ENCODE measurements around the gene MYBPH. TPM values are rescaled to one million over a fixed set of nuclear protein-coding genes. Genes with fewer than 3 reads are reported as not detected.

The MYBPH gene, protein sequence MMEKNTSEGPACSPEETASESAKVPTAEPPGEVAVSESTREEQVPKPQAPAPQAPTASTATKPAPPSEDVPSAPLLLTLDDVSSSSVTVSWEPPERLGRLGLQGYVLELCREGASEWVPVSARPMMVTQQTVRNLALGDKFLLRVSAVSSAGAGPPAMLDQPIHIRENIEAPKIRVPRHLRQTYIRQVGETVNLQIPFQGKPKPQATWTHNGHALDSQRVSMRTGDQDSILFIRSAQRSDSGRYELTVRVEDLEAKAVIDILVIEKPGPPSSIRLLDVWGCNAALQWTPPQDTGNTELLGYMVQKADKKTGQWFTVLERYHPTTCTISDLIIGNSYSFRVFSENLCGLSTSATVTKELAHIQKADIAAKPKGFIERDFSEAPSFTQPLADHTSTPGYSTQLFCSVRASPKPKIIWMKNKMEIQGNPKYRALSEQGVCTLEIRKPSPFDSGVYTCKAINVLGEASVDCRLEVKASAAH
- total RNA-seq (2021; fragmentation: NEBNext Ultra II Directional; extraction: Animal tissue kit (Norgen Biotek cat#: 25700)), result not detected
- long read RNA-seq, partial matches to known transcripts, result 1 of 1 reads
- long read RNA-seq, other reads (novel, unspliced or antisense), result 0 of 1 reads

DNA sequence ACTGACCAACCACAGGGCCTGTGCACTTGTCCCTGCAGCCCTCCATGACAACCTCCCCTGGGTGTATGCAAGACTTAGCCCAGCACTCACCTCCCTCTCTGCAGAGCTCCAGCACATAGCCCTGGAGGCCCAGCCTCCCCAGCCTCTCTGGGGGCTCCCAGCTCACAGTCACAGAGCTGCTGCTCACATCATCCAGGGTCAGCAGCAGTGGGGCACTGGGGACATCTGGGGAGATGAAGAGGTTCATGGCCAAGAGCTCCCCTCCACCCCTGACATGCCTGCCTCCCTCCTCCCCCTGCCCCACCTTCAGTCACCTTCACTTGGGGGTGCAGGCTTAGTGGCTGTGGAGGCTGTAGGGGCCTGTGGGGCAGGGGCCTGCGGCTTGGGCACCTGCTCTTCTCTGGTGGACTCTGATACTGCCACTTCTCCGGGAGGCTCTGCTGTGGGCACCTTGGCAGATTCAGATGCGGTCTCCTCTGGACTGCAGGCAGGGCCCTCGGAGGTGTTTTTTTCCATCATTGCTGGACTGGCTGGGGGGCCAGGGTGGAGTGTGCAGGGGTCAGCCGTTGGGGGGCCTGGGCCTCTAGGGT lies at the start of gene MYBPH:
Gene MYBPH (minus strand): TSS at position 590 of the 590 bp plus-strand sequence. CDS start 71 bp downstream, at position 519.
- H3K4me3 Mint-ChIP-seq, result no peak within 1 kb of the TSS
- TF ChIP-seq CTCF (IDR thresholded peaks at IDR 0.05), result no peak
- no peak for DNase-seq
- no peaks in the 10 kb centered on the region for H3K36me3 Mint-ChIP-seq (ENCODE audit: low read depth)
- H3K9me3 Mint-ChIP-seq, result no peaks in the 10 kb centered on the region
- H3K4me1 Mint-ChIP-seq (ENCODE audit: low read depth), result peaks cover 41% of the 10 kb centered on the region
- 0 out of 2 replicates have a peak within 1 kb of the TSS, but pooled peaks have one; percentile 94 for H3K27ac Mint-ChIP-seq
- H3K27me3 Mint-ChIP-seq (ENCODE audit: insufficient read depth), result no peaks in the 10 kb centered on the region; the same call in 1 of the 2 replicates

DNA sequence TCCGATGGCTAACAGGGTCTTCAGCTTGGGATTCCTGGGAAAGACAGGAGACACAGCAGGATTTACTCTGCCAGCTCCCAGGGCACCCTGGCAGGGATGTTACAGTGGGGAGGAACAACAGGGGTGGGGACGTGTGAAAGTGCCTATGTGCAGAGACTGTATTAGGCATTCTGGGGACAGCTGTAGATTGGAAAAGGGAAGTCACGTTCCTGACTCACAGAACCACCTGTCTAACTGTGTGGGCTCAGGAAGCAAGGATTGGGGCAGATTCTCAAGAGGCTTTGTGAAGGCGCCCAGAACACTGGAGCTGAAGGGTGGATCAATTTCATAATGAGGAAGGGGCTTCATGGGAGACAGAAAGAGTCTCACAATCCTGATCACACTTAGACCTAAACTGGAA lies 49.4 kb upstream of the MYBPH start:
- Mint-ChIP-seq H3K36me3 (ENCODE audit: low read depth) (no peaks in the 10 kb centered on the region), H3K27ac (no peak overlapping the region), H3K9me3 (no peaks in the 10 kb centered on the region), H3K27me3 (ENCODE audit: insufficient read depth) (peaks cover 47% of the 10 kb centered on the region), H3K4me1 (ENCODE audit: low read depth) (no peaks in the 10 kb centered on the region), H3K4me3 (no peak overlapping the region)
- no peak for TF ChIP-seq CTCF (IDR thresholded peaks at IDR 0.05)
- DNase-seq, result no peak

DNA sequence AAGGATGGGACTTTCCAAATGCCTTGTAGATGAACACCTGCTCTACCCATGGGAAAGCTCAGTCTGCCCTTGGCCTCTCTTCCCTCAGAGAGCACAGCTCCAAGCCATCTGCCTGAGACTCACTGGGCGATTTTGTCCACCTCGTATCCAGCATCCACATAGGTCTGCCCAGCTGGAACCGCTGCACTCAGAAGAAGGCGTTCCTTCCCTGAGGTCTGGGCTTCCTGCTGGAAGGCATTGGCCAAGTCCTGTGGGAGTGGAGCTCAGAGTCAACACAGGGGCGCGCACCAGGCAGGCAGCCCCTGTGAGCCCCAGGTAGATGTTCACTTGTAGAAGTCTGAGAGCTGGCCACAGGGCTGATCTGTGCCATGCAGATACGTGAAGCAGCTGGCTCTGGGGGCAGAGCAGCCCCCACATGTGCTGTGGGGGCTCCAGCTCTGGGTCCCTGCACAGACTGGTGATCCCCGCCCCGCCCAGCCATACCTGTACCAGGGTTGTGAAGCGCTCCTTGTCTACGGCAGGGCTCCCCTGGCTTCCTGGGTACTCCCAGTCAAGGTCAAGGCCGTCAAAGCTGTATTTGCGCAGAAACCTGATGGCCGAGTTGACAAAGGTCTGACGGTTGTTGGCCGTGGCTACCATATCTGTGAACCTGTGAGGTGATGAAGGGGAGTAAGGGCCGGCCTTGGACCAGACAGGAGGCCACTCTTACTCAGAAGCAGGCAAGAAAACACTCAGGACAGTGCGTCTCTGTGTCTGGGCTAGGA lies 47.6 kb upstream of the MYBPH start:
- Mint-ChIP-seq H3K36me3 (ENCODE audit: low read depth) (no peaks in the 10 kb centered on the region), H3K27ac (no peak overlapping the region), H3K27me3 (ENCODE audit: insufficient read depth) (peaks cover 42% of the 10 kb centered on the region), H3K4me1 (ENCODE audit: low read depth) (no peaks in the 10 kb centered on the region), H3K9me3 (no peaks in the 10 kb centered on the region), H3K4me3 (no peak overlapping the region)
- no peak for TF ChIP-seq CTCF (IDR thresholded peaks at IDR 0.05)
- DNase-seq, result no peak

- Mint-ChIP-seq H3K9me3 (no peaks in the 10 kb centered on the region), H3K27me3 (ENCODE audit: insufficient read depth) (peaks cover 22% of the 10 kb centered on the region), H3K4me1 (ENCODE audit: low read depth) (no peaks in the 10 kb centered on the region), H3K27ac (no peak overlapping the region), H3K36me3 (ENCODE audit: low read depth) (no peaks in the 10 kb centered on the region), H3K4me3 (no peak overlapping the region)
- TF ChIP-seq CTCF (IDR thresholded peaks at IDR 0.05), result no peak
- no peak for DNase-seq
These were observed 44.3 kb upstream of the MYBPH start for GRCh38 chr1:203219934-203220333.

- Mint-ChIP-seq H3K27me3 (ENCODE audit: insufficient read depth) (peaks cover 19% of the 10 kb centered on the region), H3K36me3 (ENCODE audit: low read depth) (no peaks in the 10 kb centered on the region), H3K4me3 (no peak overlapping the region), H3K9me3 (no peaks in the 10 kb centered on the region), H3K27ac (no peak overlapping the region), H3K4me1 (ENCODE audit: low read depth) (no peaks in the 10 kb centered on the region)
- no peak for TF ChIP-seq CTCF (IDR thresholded peaks at IDR 0.05)
- no peak for DNase-seq
These were observed 43.5 kb upstream of the MYBPH start for GRCh38 chr1:203219171-203219570.
